ENCODE data around the gene MGMT.

MGMT gene

DNA sequence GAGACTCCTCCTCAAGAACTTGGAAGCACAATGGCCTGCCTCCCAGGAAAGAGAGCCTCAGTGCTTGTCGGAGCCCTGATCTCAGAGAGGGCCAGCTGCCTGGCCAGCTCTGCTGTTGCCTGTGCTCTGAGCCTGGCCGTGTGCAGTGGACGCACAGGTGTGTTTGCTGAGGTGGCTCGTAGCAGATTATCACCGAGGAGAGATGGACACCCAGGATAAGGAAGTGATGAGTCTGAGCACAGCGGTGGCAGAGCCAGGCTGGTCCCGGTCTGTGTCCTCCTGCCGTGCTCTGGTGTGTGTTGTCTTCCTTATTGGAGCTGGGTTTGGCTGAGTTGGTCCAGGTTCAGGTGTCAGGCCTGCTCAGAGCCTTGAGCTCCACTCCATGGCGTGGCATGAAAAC is 288.6 kb downstream of the MGMT start:
- TF ChIP-seq ZNF274 (IDR thresholded peaks at IDR 0.05; ENCODE audit: low read depth, low read length) = no peak
- H3K4me3 ChIP-seq (ENCODE audit: low read length) = no peak overlapping the region

DNA sequence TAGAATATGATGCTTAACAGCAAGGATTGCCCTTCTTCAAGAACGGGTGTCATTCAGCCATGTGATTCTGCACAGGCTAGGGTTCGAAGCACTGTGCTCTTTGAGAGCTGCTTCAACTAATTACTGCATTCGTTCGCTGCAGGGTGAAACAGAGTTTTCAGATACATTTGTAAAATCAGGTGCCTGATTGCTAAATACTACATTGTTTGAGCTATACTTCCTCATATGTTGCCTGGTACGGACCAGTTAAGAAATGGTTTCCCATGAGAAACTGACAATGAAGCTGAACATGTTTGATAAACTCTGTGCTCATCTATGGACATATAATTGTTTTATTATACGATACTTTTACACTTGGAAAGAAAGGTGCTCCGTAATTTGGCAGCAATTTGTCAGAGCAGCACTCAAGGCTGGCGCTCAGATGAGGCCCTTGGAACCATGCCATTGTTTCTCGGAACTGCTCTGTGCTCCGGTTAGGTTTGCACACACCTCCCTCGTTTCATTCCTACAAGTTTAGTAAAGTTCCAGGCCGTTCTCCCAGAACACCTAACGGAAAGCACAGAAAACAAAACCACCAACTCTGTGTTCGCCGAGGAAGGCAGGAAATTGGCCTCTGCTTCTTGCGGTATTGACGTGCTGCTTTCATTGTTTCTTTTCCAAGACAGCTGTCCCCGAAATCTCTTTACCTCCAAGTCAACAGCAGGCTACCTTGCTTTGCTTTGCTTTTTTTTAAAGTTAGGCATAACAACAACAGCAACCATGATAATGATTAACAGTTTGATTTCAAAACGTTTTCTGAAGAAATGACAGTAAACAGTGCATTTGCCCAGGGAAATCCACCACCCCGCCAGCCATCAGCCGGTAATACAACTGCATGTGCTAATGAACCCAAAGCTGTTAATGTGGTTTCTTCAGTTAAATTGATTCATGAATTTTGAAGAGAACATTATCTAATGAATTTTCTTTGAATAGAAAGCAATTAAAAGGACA is 290.2 kb downstream of the MGMT start:
- no peak for TF ChIP-seq ZNF274 (IDR thresholded peaks at IDR 0.05; ENCODE audit: low read depth, low read length)
- no peak overlapping the region; the same call in 1 of the 2 replicates for H3K4me3 ChIP-seq (ENCODE audit: low read length)

DNA sequence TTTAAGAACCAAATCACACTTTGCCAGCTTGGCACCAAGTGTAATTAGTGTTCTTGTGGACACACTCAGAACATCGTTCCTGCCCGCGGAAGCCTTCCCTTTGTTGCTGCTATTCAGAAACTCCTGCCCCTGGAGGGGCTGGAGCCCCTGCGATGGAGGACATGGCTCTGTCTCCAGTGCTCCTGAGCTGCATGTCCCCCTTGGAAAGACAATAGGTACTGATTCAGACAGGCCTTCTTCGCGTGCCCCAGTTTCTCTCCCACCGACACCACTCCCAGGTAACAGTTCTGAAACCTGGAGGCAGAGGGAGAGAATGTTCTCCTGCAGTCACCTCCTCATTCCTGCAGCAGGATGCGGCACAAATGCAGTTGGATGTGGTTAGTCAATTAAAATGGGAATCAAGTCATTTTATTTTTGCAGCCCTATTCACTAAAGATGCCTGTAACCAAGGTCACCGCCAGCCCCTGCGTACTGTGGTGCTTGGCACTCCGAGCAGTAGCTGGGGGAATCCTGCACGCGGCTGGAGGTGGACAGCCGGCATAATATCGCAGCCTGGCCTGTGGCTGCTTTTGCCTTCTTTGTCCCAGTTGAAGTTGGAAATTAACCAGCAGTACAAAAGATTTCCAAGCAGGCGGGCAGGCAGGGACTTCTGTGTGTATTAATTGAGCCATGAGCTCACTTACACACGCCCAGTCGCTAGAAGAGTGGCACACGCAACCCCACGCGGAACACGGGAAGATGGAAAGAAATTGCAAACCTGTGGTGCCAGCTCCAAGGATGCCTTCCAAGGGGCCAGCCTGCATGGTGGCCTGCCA is 291.4 kb downstream of the MGMT start:
- TF ChIP-seq ZNF274 (IDR thresholded peaks at IDR 0.05; ENCODE audit: low read depth, low read length) = no peak
- H3K4me3 ChIP-seq (ENCODE audit: low read length) = no peak overlapping the region

DNA sequence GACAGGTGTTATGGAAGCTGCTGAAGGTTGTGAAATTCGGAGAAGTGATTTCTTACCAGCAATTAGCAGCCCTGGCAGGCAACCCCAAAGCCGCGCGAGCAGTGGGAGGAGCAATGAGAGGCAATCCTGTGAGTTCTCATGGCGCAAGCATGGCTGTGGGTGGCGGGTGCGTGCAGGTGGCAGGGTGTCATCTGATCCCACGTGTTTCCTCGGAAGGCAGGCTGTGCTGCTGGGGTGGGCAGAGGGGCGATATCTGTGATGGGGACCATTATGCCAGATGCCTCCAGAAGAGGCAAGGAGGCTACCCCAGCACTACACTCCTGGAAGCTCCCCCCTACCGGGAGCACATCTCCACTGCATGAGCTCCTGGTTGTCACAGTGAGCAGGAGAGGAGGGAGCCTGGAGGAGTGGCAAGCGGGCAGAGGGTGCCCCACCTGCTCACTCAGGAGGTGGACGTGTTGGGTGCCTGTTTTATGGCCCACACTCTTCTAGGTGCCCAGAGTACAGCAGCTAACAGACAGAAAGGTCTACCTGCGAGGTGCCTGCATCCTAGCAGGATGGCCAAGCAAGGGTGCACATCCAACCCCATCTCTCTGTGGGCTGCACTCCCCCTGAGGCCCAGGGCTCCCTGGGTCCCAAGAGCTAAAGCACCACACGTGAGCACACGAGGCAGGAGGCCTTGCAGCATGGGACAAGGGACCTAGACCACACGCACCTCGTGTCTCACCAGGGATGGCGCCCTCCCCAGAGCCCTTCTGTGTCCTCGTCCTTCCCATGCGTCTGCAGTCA is 292.4 kb downstream of the MGMT start:
- H3K4me3 ChIP-seq (ENCODE audit: low read length) = no peak overlapping the region

DNA sequence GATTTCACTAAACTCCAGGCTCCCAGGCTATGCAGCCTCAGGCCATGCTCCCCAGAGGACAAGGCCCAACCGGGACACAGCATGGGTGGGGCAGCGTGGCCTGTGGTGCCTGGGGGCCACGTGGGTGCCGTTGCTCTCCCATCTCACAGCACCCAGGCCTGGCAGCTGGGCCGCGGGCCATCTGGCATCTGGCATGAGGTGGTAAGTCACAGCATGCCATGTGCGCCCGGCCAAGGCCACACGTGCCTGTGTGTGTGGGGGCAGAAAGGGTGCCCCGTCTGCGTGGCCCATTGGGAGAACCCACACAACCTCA is 292.9 kb downstream of the MGMT start:
- TF ChIP-seq ZNF274 (IDR thresholded peaks at IDR 0.05; ENCODE audit: low read depth, low read length) = no peak
- H3K4me3 ChIP-seq (ENCODE audit: low read length) = no peak overlapping the region

More for the DNA sequence above, 292.4 kb downstream of the MGMT start:
- no peak for TF ChIP-seq ZNF274 (IDR thresholded peaks at IDR 0.05; ENCODE audit: low read depth, low read length)

DNA sequence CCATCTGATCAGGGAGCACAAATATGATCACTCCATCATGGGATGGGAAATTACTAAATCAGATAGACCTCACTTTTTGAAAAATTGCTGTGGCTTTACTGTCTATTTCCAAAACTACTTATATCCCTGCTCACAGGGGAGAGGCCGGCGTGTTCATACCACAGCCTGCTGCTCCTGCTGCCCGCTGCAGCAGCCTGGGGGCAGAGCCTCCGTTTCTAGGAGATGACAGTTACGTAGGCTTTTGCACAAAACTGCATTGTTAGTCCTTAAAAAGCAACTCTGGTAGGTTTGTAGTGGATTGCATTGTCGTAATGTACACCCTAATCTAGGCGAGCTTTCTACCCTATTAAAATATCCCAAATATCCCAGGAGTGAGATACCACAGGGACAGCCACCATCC is 293.4 kb downstream of the MGMT start:
- H3K4me3 ChIP-seq (ENCODE audit: low read length) = no peak overlapping the region

DNA sequence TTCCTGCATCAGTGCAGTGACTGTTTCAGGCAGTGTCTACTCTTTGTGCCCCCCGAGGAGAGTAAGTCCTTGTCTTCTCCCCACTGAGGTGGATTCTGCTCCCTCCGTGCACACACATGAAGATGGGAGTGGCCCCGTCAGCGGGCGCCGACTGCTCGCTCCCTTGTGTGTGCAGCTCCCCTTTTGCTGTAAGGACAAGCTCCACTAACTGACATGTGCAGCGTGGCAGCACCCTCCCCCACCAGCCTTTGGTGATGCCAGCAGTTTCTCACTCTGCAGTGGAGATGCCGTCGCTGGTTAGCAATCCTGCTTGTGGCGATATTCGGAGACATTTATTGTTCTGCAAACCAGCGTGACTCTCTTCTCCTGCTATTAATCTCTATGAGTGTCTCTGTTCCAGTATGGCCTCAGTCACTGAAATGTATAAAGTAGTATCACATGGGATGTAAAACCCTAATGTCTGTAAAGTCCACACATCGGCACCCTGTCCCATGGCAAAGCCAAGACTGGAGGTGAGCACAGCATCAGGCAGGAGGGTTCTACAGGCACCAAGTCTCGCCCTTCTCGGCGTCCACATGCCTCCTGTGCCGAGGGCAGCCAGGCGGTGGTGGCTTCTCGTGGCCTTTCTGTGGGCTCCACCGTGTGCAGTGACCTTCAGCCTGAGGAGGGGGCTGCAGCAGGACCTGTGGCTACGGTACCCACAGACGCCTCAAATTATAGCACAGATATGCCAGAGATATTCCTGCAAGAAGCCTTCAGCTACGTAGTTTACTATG is 294.3 kb downstream of the MGMT start:
- H3K4me3 ChIP-seq (ENCODE audit: low read length) = no peak overlapping the region
- no peak for TF ChIP-seq ZNF274 (IDR thresholded peaks at IDR 0.05; ENCODE audit: low read depth, low read length)

More for the DNA sequence above, 293.4 kb downstream of the MGMT start:
- no peak for TF ChIP-seq ZNF274 (IDR thresholded peaks at IDR 0.05; ENCODE audit: low read depth, low read length)

DNA sequence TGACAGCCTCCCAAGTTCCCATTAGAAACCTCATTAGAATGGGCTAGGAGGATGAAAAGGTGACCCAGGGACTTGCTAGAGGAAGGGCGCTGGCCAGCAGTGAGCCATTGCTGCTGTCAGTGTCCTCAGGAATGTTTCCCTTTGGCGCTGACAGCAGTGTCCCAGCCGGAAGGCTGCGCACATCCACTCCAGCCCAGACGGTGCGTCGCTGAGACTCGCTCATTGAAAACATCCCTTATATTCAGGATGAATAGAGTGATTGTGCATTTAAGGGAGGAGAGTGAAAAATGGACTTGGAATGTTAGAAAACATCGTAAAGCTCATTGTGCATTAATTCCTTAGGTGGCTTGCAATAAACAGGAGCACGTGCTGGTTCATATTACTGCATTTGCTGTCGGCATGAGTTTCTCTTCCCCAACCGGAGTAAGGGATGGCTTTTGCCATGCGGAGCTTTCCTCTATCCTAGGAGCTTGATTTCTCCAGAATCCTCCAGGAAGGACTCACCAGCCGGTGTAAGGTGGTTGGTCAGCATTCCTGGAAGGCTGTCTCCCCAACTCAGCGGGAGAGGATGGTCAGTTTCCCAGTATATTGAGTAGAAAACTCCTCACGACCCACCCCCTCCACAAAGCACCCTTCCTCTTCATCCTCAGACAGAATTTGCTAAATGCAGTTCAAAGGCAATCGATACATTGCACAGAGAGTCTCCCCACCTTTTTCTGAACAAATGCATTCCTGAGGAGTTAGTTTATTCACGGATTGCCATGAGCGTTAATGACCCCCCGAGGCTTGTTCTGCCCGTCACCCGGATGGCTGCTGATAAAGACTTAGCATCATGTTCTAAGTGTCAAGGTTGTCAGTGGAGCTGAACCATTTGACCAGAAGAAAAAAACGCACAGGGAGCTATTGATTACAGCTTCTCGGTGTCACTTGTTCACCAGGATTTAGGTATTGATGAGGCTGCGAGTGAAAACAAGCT is 295.2 kb downstream of the MGMT start:
- no peak overlapping the region for H3K4me3 ChIP-seq (ENCODE audit: low read length)
- TF ChIP-seq ZNF274 (IDR thresholded peaks at IDR 0.05; ENCODE audit: low read depth, low read length) = no peak

DNA sequence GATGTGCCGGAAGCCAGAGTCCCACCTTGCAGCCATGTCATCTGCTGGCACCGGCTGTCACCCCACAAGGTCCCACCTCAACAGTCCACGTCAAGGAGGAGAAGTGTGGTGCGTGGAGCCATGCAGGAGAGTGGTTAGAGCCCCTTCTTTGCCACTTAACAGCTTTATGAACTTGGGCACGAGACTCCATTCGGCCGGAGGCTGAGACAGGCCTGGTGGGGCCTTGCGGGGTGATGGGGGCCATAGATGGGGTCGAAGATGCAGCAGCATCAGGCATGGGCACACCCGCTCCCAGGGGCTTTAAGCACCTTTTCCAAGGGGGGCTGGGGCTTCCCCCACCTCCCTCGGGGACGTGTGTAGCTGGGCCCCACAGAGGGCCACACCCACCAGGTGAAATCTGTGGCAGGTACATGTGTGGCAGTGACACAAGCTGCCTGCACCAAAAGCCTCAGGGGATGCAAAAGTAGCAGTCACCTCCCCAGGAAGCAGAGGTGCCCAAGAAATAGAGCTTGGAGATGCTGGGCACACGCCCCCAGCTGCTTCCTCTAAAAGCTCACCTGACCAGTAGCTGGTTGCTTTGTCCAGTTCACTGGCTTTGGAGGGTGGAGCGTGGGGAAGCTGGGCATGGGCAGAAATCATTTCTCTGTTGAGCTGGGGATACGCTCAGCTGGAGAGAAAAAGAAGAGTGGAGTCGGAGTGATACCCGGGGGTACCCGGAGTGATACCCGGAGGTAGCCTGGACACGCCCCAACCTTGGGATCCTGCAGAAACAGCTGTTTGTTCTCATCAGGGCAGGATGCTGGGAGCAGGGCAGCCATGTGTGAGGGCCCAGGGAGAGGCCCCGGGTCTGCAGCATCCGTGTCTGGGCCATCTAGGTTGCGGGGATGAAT is 297.2 kb downstream of the MGMT start:
- TF ChIP-seq ZNF274 (IDR thresholded peaks at IDR 0.05; ENCODE audit: low read depth, low read length) = no peak
- H3K4me3 ChIP-seq (ENCODE audit: low read length) = no peak overlapping the region

DNA sequence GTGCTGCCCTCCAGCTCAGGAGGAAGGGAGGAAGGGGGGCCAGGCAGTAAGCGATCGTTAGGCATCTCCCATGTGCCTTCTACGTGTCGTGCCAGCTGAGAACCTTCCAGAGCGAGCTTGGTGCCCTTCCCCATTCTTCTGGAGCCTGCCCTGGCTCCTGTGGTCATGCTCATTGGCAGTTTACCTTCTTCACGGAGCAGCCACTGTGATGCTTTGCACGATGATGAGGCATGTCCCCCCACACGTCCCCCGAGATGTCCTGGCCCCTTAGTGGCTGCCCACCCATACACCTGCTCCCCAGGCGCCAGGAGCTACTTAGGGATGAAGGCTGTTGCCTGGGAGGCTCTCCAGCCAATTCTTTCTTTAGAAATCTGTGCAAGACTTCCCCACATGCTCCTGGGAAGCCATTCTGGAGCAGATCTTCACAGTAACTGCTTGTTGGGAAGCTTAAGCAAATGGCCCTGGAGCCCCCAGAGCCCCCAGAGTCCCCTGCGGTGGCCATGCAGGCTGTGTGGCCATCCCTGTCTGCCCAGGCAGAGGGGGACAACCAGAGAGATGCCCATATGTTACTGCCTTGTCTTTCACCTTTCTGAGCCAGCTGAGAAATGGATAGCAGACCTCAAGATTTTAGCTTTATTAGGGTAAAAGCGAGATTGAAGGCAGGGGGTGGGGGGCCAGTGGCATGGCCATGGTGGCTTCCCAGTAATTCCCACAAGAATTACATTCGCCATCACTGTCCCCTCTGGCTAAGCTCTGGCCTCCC is 298.0 kb downstream of the MGMT start:
- TF ChIP-seq ZNF274 (IDR thresholded peaks at IDR 0.05; ENCODE audit: low read depth, low read length) = no peak

More for the DNA sequence above, 298.0 kb downstream of the MGMT start:
- H3K4me3 ChIP-seq (ENCODE audit: low read length) = no peak overlapping the region
